Activated T-helper 1 cell treated with Interleukin-2 at 50 U/mL for 16 hours (primary cell): ENCODE measurements around the gene PLXNB2.

Source experiments
- DNase-seq: peaks from one replicate; pipeline ENCODE4 v3.0.0-alpha.2; 2020; ENCODE audit warnings: low read depth

The PLXNB2 gene

DNA sequence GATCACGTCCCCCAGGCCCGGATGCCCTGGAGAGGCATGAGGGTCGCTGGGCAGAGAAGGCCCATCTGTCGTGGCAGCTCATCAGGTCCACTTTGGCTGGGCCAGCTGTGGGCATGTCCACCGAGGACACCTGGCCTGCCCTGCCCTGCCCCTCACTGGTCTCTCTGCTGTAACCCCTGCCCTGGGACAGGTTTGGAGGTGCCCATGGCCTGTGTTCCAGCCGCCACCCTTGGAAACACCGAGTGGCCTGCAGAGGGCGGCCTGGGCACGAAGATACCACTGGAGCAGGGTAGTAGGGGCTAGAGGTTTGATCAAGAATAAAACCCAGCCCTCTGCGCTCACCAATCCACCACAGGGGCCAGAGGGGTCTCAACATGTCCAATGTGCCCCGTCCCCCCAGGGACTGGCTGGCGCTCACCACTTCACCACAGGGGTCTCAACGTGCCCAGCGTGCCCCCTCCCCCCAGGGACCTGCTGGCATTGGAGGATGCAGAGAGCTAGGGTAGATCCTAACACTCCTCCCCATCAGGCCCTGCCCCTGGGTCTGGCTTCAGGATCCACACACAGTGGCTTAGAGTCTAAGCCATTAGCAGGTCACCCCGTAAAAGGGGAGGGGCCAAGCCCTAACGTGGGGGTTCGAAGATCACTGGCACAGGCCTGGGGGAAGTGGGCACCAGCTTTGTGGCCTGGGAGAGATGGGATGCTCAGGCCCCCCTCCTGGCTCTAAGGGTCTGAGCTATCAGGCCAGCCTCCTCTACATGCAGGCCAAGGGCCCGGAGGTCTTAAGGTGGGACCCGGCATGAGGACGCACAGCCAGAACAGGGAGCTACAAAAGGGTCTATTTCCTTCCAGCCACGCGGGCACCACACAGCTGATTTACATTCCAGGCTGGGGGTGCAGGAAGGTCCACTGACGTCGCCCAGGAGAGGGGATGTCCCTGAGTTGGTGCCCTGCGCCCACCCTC is 55.1 kb downstream of the PLXNB2 start:
- peak; percentile 55 for DNase-seq

DNA sequence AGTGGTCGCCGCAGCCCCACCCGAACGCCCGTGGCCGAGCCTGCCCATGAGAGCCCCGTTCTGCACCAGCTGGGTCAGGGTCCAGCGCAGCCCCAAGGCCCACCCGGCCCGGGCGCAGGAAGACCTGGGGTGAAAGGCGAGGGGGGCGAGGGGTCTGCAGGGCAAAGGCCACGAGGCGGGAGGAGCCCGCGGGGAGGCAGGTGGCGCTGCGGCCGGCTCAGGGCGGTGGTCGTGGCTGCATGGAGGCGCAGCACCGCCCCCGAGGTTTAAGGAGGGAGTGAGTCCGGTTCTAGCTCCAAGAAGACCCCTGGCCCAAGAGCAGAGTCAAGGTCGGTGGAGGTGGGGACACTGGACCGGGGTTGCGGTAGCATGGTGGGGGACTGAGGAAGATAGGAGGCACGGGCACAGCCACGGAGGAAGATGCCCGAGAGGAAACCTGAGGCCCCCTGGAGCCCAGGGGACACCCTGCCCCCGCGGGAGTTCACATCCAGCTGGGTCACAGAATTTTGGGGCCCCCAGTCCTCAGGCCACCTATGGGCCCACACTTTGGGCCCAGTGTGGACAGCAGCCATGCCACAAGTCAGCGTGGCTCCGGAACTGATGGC is 55.9 kb downstream of the PLXNB2 start:
- DNase-seq = no peak

DNA sequence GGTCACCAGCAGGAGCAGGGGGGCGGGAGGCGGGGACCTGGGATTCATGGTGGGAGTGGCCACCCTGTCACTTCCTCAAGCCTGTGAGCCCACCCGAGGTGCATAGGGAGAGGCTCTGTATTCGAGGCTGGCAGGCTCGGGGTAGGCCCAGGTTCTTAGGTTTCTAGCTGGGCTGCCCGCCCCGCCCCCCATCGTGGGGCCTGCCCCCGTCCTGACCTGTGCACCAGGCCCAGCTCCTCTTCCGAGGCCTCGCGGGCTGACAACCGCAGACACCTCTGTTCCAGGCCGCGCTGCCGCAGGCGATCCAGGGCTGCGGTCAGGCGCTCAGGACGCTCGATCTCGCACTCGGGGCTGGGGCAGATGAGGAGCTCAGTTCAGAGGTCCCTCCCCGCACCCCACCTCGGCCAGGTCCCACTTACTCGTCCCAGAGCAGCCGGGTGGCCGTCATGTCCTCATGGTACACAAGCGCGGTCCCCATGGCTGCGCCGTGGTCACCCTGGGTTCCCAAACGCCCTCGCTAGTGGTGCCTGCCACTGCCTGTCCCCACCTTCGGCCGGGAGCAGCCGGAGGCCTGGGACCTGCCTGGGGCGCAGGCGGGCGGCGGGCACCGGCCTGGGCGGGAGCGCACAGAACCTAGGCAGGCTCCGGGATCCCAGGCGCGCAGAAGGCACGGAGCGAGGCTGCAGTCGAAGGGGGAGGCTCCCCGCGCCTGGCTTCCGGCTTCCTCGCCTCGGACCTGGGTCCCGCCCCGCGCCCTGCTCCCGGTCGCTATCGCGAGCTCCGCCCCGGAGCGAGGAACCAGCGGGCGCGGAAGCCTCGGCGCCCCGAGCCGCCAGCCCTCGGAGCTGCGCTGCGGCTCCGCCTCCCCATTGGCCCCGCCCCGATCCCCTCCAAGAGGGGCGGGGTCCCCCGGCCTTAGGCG is 56.6 kb downstream of the PLXNB2 start, which contains the start of gene HDAC10:
Gene HDAC10, minus strand, starts transcription at position 711 of the 922 bp plus-strand sequence. Its CDS starts 233 bp downstream, at position 478.
- peak; percentile 72 for DNase-seq

DNA sequence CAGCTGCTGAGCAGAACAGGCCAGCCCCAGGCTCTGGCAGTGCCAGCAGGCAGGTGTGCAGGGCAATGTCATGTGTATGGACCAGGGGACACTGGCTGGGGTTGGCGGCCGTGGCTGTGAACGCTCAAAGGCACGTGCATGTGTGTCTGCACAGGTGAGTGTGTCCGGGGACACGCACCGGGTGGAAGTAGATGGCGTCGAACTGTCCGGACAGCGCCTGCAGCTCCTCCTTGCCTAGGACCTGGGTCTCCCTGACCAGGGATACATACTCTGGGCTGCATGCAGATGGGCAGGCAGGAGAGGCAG is 57.2 kb downstream of the PLXNB2 start:
- DNase-seq = no peak

DNA sequence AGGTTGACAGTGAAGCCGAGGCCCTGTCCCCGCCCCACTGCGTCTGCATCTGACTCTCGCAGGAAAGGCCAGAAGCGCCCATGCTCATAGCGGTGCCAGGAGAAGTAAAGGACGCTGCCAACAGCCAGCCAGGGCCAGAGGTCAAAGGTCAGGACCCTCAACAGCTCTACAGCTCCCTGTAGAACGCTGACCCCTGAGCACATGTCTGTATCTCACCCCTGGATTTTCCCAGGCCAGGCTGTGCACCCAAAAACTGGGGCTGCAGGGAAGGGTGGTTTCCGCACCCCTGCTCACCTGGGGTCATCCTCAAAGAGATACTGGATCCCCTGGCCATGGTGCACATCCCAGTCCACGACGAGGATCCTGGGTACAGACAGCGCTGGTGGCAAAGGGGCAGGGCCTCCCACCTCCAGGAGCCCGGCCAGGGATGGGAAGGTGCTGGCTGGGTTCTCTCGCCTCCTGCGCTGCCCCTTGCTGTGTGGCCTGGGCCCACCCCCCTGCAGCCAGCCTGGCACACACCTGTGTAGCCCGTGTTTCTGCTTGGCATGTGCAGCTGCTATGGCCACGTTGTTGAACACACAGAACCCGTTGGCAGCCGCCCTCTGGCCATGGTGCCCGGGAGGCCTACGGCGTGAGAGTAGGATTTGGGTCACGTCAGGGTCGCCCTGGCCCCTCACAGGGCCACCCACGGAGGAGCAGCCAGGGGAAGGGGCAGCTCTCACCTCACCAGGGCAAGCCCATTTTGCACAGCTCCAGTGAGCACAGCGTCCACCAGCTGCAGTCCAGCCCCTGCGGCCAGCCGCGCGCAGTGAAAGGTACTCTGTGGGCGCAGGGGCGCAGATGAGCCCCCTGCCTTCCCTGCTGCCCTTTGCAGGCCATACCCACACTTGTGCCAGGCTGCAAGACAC is 57.9 kb downstream of the PLXNB2 start:
- DNase-seq = no peak

DNA sequence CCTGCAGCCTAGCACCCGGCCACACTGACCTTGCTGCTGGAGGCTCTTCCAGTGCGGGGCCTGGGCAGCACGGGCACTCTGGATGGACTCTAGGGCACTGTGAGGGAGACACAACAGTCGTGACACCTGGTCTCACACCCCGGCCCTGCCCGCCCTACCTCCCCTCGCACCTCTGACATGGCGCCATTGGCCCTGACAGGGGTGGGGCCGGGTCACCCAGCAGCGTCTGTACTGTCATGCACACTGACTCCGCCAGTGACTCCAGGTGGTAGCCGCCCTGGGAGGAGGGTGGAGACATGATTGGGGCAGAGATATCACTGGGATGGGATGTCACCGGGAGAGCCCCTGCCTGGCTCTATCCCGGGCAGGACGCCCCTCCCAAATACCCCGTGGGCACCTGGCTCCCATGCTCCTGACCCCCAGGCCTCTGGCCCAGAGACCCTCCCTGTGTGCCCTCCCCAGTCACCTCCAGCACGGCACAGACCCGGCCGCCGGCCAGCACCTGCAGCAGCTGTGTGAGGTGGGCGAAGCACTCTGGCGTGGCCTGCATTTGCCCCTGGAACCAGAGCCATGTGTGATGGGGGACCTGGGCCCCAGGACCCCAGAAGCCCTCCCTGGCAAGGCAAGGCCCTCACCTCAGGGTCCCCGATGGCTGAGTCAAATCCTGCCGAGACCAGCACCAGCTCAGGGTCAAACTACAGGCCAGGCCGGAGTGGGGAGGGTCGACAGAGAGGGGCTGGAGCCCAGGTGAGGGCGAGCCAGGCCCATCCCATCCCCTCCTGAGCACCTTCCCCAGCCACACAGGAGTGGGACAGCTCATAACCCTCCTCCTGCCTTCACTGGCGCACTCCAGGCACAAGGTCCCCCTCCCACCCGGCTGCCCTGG is 59.0 kb downstream of the PLXNB2 start:
- DNase-seq = no peak

DNA sequence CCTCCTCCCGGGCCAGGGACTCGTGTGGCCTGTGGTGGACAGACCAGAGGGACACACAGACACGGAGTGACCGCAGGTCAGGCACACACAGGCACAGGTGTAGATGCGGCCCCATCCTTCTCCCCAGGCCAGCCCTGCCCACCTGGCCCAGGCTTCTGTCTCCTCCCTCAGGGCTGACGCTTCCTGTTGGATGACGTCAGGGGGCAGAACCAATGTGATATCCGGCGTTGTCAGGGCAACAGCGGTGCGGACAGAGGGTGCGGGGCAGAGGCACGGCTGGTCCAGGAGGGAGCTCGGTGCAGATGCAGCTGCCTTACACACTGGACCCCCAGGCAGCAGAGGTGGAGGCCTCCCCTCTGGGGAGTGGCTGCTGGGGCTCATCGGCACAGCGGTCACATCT is 59.7 kb downstream of the PLXNB2 start:
- DNase-seq = peak; percentile 26

DNA sequence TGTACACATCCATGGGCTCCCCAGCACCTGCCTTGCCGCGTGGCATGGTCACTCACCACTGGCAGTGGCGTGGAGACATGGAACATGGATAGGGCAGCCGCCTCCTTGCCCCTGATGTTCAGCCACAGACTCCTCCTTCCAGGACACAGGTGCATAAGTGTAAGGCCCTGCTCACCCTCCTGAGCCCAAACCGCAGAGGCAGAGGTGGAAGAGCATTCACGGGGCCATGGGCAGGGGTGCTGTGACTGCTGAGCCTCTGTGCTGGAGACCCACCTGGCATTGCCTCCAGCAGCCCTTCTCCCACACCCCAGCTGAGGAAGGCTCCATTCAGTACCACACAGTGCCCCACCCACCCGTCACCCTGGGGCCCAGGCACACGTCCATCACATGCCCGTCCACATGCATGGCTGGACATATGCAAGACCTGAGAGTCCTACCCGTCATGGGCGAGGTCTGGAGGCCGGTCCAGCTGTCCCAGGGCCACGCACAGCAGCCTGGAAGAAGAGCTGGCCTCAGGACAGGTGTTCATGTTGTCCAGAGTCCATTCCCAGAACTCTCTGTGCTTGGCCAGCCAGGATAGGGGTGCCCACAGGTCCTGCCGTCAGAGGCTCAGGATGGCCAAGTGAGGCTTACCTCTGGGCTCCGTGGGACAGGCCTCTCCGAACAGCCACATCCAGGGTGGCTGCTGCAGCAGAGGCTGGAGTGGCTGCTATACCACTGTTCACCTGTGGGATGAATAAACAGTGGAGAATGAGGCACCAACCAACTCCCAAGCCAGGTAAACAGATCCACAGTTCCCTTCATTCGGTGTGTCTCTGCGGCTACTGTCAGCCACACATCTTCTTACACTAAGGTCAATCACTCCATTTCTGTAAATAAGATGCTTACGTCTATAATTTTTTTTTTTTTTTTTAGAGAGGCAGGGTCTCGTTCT is 60.9 kb downstream of the PLXNB2 start:
- DNase-seq = no peak

DNA sequence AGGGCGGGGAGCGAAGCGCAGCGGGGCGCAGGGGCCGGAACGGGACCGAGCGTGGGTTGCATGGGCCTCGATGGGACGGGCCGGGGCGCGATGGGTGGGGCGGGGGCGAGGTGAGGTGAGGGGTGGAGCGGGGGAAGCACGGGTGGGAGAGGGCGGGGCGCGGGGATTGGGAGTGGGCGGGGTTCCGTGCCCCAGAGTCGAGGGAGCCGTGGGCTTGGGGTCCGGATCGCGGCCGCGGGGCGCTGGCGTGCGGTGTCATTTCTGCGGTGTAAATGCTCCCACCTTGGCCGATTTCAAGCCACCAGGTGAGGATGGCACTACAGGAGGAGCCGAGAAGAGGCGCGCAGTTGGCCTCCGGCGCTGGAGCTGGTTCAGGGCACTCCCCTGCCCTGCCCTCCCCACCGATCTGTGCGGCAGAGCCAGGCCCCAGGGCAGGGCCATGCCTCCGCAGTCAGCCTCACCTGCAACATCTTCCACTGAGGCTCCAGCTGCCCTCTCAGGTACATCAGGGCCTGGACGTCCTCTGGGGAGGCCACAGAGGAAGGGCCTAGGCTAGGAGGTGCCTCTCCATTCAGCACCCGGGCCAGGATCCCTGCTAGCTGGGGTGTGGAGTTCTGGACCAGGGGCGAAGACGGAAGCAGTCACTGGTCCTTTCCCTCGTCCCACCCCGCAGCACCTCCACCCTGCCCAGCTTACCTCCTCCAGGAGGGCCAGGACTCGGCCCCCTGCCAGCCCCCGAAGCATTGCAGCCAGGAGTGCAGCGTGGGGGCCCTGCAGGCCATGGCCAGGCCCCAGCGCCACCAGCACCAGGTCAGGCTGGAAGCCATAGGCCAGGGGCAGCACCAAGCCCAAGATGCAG is 62.0 kb downstream of the PLXNB2 start:
- DNase-seq = no peak

DNA sequence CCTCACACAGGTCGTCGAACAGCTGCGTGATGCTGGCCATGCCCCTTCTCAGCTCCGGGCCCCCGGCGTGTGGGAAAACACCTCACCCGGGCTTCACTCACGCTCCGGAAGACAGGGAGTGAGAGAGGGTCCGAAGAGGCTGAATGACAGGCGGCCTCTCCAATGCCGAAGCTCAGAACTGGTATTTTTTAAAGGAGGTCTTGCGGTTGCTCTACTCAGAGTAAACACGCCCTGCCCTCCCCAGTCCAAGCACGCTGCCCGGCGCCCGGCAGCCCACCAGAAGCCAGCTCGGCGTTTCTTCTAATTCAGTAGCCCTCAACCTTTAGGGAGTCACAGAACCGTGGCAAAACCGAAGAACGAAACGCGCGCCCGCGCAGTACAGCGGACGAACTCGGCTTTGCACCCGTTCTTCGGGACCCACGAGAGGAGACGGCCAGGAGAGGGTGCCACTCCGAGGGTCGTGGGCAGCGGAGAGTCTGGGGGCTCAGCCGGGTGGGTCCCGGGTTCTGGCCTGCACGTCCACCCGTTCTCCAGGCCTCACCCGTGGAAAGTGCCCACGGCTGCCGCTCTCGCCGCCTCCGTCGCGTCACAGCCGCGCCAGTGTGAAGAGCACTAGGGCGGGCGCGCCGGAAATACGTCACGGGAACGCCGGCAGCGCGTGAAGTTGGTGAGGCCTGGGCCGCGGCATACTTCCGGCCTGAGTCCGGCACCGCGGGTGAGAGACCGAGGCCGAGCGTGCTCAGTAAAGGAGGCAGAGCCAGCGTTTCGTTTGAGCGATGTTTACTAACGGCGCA is 62.8 kb downstream of the PLXNB2 start, which contains the start of gene TUBGCP6:
Gene TUBGCP6, minus strand, starts transcription at position 604 of the 794 bp plus-strand sequence. Its CDS starts 564 bp downstream, at position 40.
- DNase-seq = peak; percentile 89

DNA sequence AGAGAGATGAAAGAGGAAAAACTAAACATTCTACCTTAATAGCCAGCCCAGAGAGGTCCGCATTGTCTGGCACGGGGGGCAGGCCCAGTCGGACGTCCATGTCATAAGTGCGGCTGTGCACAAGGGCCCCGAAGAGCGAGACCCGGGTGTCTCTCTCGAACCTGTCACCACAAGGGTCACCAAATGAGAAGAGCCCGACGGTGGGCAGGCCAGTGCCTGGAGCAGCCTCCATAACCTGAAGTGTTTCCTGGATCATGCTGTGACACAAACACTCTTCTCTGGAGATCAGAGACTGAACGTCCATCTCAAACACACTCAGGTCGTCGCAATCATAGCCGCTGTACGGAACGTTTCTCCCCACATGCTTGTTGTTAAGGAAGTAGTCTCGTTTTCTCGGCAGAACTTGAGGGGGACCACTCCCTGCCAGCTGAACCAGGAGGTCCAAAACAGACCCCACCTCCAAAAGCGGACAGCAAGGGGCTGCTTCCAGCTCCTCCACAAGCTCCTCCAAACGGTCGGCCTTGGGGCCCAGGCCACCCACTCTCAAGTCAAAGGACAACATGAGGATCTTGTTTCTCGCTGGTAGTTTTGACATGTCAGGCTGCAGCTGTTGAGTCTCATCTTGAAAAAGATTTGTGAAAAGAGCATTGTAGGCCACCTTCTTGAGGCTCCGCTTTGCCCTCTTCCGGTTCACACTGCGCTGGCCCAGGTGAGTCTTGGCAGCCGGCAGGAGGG is 63.6 kb downstream of the PLXNB2 start:
- no peak for DNase-seq

DNA sequence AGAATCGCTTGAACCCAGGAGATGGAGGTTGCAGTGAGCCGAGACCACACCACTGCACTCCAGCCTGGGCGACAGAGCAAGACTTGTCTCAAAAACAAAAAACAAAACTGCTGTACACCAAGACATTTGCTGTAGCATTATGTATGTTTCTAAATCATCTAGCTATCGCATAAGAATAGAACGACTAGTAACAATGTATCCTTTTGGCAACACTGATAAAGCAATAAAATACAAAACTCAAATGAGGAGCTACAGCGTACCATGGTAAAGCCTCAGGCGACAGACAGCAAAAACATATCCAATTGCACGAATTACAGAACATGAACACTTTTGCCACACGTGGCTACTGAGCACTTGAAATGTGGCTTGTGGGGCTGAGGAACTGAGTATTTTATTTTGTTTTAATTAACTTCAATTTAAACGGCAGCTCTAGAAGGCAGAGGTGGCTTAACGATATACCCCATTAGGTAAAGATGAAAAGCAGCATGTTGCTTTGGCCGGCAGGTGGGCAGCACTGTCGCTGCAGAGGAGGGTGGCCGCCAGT is 65.0 kb downstream of the PLXNB2 start:
- DNase-seq = no peak

DNA sequence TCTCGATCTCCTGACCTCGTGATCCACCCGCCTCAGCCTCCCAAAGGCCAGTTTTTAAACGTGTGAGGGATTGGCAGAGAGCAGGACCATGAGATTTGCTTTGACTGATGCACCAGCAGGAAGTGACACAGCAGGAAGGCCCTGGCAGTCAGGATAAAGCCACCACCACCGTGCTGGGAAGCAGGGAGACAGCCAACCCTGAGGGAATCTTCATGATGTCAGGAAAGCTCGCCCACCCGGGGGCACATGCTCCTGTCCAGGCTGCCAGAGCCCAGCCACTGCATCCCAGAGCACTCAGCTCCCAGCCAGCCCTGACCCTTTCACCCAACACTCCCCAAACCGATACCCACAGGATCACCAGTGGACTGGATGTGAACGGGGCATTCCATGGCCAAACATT is 68.7 kb downstream of the PLXNB2 start:
- no peak for DNase-seq

DNA sequence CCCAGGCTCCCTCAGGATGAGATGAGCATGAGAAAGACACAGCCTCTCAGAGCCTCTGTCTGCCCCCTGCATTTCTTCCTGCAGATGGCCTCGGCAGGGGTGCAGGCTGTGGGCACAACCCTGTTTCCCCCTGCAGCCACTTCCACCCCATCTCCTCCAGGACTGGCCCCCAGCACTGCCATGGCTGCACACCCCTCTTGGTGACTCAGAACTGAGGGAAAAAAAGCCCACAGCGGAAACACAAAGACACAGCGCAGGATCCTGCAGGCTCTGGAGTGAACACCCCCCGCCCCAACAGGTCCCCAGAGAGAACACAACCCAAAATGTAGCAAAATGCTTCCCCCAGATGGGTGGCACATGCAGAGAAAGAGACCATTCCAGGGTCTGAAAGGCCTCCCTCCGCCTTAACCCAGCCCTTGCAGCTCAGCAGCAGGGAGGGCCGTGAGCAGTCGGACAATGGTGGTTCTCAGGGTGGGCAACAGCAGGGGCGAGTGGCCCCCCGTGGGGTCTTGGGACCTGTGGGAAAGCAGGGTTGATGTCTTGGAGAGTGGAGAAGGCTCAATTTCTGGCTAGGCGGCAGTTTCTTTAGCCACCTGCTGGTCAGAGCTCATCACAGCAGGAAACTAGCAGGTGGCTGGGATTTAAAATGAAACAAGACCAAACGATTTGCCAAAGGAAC is 70.6 kb downstream of the PLXNB2 start:
- no peak for DNase-seq

DNA sequence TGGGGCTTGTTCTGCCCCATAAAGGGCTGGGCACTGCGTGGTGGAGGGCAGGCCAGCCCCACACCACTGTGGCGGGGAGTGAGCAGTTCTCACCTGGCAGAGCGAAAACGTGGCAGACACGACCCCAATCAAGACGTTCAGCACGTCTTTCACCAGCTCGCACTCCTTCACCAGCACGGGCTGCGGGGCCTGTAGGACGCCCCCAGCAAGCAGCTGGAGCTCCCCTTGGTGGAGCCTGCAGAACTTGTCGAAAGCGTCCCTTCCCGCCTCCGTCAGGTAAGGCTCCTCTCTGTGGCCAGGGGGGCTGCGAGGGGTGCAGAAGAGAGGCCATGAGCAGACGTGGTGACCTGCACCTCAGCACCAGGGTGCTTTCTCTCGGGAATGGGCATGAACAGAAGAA is 74.2 kb downstream of the PLXNB2 start:
- DNase-seq = no peak
